ENCODE measurements around the gene DAB2IP. TPM values are rescaled to one million over a fixed set of nuclear protein-coding genes. Genes with fewer than 3 reads are reported as not detected.
A peak's percentile ranks its signal among the peaks of the same experiment; 100 is the strongest.

The DAB2IP gene
- total RNA-seq, 1 donor from 2014 or later = 104 TPM

GRCh38 chr9:121781701-121782464 lies 130.4 kb downstream of the DAB2IP start:
- Mint-ChIP-seq H3K4me1 (ENCODE audit: unreplicated experiment) (peaks cover 10% of the 10 kb centered on the region), H3K36me3 (ENCODE audit: low read depth, unreplicated experiment) (peaks cover 43% of the 10 kb centered on the region), H3K4me3 (ENCODE audit: unreplicated experiment) (peak overlapping the region; percentile 59), H3K9me3 (ENCODE audit: unreplicated experiment) (no peaks in the 10 kb centered on the region), H3K27ac (ENCODE audit: unreplicated experiment) (peak overlapping the region; percentile 32), H3K27me3 (ENCODE audit: unreplicated experiment) (peaks cover 25% of the 10 kb centered on the region)
- DNase-seq (ENCODE audit: low spot score) = no peak
- TF ChIP-seq, protein P1, sequence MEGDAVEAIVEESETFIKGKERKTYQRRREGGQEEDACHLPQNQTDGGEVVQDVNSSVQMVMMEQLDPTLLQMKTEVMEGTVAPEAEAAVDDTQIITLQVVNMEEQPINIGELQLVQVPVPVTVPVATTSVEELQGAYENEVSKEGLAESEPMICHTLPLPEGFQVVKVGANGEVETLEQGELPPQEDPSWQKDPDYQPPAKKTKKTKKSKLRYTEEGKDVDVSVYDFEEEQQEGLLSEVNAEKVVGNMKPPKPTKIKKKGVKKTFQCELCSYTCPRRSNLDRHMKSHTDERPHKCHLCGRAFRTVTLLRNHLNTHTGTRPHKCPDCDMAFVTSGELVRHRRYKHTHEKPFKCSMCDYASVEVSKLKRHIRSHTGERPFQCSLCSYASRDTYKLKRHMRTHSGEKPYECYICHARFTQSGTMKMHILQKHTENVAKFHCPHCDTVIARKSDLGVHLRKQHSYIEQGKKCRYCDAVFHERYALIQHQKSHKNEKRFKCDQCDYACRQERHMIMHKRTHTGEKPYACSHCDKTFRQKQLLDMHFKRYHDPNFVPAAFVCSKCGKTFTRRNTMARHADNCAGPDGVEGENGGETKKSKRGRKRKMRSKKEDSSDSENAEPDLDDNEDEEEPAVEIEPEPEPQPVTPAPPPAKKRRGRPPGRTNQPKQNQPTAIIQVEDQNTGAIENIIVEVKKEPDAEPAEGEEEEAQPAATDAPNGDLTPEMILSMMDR (IDR thresholded peaks at IDR 0.05; ENCODE audit: unreplicated experiment) = no peak

GRCh38 chr9:121782514-121783110 lies 131.2 kb downstream of the DAB2IP start:
- H3K27ac Mint-ChIP-seq (ENCODE audit: unreplicated experiment) = no peak overlapping the region
- peaks cover 35% of the 10 kb centered on the region for H3K36me3 Mint-ChIP-seq (ENCODE audit: low read depth, unreplicated experiment)
- H3K4me3 Mint-ChIP-seq (ENCODE audit: unreplicated experiment) = no peak overlapping the region
- no peak for DNase-seq (ENCODE audit: low spot score)
- TF ChIP-seq, protein P1 (IDR thresholded peaks at IDR 0.05; ENCODE audit: unreplicated experiment) = no peak
- H3K27me3 Mint-ChIP-seq (ENCODE audit: unreplicated experiment) = peaks cover 25% of the 10 kb centered on the region
- H3K4me1 Mint-ChIP-seq (ENCODE audit: unreplicated experiment) = peaks cover 10% of the 10 kb centered on the region
- H3K9me3 Mint-ChIP-seq (ENCODE audit: unreplicated experiment) = no peaks in the 10 kb centered on the region

DNA sequence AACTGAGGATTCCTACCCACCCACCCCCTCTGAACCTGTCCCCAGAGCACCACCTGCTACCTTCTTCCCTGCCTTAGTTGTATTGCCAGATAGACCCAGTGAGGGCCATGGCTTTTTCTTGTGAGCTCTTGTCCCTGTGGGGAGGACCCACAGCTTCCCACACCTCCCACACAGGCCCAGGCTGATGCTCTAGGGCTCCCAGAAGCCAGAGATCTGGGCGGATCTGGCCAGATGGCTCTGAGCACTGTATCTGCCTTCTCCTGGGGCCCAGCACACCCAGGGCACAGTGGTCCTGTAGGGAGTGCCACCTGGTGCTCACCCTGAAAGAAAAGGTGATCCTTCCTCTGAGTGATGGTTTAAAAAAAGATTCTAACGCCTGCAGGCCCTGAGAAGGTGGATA lies 131.7 kb downstream of the DAB2IP start:
- H3K36me3 Mint-ChIP-seq (ENCODE audit: low read depth, unreplicated experiment) = peaks cover 32% of the 10 kb centered on the region
- DNase-seq (ENCODE audit: low spot score) = no peak
- no peaks in the 10 kb centered on the region for H3K9me3 Mint-ChIP-seq (ENCODE audit: unreplicated experiment)
- peaks cover 10% of the 10 kb centered on the region for H3K4me1 Mint-ChIP-seq (ENCODE audit: unreplicated experiment)
- TF ChIP-seq, protein P1 (IDR thresholded peaks at IDR 0.05; ENCODE audit: unreplicated experiment) = no peak
- H3K4me3 Mint-ChIP-seq (ENCODE audit: unreplicated experiment) = no peak overlapping the region
- H3K27me3 Mint-ChIP-seq (ENCODE audit: unreplicated experiment) = peaks cover 25% of the 10 kb centered on the region
- H3K27ac Mint-ChIP-seq (ENCODE audit: unreplicated experiment) = no peak overlapping the region

DNA sequence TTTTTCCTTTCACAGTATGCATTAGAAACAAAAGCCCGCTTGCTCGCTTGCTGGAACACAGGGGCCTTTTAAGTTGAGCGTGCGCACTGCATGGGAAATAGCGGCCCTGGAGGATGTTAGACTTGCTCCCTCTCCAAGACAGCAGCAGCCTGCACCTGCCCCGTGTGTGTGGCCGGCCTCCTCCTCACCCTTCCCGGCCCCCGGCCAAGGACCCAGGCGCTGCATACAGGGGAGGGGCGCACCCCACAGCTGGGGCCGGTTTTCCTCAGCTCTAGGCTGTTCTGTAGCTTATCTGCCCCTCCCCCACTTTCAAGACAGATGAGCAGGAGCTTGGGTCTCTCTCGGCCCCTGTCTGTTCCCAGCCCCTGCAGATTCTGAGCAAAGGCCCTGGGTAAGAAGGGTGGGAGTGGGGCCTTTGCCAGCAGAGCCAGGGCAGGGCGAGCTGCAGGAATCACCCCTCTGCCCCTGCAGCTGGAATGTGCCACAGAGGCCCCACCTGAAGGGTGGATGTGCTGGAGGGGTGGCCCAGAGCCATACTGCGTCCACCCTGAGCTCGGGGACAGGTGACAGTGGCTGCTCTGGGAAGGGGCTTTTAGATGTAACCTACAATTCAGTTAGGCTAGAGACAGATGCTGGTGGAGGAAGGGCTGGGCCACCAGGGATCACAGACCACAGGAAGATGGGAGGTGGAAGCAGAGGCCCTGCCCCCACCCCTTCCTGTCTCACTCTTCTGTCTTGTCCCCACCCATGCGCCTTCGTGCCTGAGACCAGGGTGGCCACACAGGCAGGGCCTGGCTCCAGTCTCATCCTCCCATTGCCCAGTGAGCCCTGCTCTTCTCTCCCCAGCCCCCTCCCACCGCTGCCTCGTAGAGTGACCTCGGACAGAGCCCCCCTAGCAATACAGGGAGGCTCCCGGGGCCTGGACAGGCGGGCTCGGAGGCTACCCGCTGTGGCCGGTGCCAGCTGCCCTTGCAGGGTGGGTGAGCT lies 132.4 kb downstream of the DAB2IP start:
- no peak for DNase-seq (ENCODE audit: low spot score)
- TF ChIP-seq, protein P1 (IDR thresholded peaks at IDR 0.05; ENCODE audit: unreplicated experiment) = no peak
- H3K4me1 Mint-ChIP-seq (ENCODE audit: unreplicated experiment) = peaks cover 10% of the 10 kb centered on the region
- H3K9me3 Mint-ChIP-seq (ENCODE audit: unreplicated experiment) = no peaks in the 10 kb centered on the region
- H3K36me3 Mint-ChIP-seq (ENCODE audit: low read depth, unreplicated experiment) = peaks cover 32% of the 10 kb centered on the region
- H3K27me3 Mint-ChIP-seq (ENCODE audit: unreplicated experiment) = peaks cover 26% of the 10 kb centered on the region
- no peak overlapping the region for H3K27ac Mint-ChIP-seq (ENCODE audit: unreplicated experiment)
- no peak overlapping the region for H3K4me3 Mint-ChIP-seq (ENCODE audit: unreplicated experiment)

Data from endothelial cell (in vitro differentiated cells).